GM19328 (cell line): Measurements from ENCODE around the gene TMEM150A.
"Not testable (repeated sequence)": the region's sequence is repeated elsewhere in the genome, so short reads cannot be mapped to it uniquely, and the experiment has no call there.

Source experiments
- ATAC-seq: cut with Tn5 transposase; IDR thresholded peaks from one replicate; pipeline ENCODE4 v1.9.1; 2021; ENCODE audit warnings: mild to moderate bottlenecking, moderate library complexity; ENCODE audit not compliant: unreplicated experiment

The TMEM150A gene, protein sequence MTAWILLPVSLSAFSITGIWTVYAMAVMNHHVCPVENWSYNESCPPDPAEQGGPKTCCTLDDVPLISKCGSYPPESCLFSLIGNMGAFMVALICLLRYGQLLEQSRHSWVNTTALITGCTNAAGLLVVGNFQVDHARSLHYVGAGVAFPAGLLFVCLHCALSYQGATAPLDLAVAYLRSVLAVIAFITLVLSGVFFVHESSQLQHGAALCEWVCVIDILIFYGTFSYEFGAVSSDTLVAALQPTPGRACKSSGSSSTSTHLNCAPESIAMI

DNA sequence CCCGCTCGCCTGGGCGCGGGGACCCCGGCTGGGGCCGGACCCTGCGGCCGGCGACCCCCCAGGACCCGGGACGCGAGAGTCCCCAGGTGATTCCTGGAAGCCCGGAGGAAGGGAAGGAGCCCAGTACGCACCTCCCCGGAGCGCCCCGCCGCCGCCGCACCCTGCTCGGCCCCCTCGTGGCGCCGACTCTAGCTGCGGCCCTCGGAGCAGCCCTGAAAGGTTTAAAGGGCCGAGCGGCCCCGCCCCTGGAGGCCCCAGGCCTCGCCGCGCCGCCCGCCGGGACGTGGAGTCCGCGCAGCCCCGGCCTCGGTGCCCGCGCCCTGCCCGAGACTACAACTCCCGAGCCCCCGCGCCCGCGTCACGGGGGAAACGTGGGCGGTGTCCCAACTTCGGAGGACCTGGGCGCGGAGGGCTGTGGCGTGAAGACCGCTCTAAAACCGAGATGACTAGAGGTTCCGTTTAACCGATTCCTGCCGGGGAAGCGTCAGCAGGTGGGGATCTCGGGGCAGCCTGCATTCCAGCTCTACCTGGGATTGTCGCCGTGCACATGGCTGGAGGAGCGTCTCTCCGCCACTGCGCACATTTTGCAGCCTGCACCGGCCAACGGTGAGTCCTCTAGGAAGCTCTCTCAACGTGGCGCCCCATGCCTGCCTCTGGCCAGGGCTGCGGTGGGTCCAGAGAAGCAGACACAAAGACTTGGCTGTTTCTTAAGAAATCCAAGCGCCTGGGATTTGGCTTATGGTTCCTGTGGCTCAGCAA, at the start of gene TMEM150A:
TMEM150A (minus strand) TSS at position 223 of the 759 bp plus-strand sequence. CDS start 750 bp downstream, outside the sequence.
- ATAC-seq = peak; percentile 97

DNA sequence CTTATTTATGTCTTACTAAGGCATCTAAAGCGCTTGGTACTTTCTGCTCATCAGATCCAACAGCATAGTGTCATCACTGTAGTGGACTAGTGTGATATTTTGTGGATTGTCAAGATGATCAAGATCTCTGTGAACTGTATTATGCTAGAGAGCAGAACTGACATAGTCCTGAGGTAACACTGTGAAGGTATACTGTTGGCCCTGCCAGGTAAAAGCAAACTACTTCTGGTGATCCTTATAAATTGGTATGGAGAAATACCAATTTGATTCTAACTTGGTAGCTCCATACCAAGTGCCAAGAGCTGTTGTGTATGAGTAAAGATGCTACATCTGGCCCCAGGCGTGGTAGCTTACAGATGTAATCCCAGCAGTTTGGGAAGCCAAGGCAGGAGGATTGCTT, 49.6 kb upstream of the TMEM150A start:
- ATAC-seq = no peak

DNA sequence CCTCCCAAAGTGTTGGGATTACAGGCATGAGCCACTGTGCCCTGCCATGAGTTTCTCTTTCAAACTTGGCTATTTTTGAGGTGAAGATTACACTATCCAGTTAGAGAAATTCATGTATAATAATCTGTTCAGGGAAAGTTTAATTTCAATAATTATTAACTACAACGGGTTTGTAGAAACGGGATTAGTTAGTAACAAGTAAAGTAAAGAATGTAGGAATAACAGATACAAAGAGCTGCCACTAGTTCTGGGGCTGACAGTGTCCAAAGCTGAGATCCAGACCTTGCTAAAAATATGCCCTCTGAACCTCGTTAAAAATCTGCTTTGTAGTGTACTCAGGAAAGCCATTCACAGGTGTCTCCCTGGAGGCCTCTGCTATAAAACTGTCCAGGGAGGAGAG, 48.6 kb upstream of the TMEM150A start:
- ATAC-seq = no peak

DNA sequence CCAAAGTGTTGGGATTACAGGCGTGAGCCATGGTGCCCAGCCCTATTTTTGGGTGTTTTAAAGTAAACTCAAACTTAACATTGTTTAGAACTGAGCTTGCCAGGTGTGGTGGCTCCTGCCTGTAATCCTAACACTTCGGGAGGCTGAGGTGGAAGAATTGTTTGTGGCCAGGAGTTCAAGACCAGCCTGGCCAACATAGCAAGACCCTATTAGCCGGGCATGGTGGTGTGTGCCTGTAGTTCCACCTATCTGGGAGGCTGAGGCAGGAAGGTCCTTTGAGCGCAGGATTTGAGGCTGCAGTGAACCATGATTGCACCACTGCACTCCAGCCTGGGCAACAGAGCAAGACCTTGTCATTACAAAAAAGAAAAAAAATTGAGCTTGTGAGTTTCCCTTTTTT, 48.0 kb upstream of the TMEM150A start:
- no peak for ATAC-seq

DNA sequence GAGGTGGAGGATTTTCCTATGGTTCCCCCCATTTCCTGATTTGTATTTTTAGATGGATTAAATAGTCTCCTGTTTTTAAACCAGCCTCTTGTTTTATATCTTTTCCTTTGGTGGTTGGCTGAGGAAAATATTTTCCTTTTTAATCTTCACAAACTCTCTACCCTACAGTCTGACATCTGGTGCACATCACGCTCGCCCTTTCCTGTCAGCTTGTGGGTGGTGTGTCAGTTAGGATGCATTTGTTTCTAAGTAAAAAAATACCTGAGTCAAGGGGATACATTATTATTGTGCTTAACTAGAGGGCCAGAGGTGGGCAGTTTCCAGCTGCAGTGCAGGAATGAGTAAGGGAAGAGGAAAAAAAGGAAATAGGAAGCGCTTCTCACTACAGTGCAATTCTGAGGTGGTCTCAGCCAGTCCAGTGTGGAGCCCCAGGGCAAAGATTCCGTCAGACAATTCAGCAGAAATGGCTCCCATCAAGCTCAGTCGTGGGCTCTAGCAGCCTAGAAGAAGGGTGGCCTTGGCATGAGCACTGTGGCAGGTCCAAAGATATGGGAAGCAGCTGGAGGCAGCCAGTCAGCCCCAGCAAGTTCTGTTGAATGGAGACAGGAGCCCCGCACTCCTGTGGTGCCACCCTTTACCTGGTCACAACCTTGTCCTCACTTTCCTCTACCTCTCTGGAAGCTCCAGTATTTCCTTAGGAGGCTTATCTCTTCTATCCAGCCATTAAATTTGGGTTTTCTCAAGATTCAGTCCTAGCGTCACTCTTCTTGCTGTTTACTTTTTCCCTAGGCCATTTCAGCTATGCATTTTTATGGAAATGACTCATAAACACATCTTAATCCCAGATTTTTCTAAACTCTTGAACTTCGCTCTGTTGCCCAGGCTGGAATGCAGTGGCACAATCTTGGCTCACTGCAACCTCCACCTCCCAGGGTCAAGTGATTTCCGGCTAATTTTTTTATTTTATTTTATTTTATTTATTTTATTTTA, 47.0 kb upstream of the TMEM150A start:
- no peak for ATAC-seq

DNA sequence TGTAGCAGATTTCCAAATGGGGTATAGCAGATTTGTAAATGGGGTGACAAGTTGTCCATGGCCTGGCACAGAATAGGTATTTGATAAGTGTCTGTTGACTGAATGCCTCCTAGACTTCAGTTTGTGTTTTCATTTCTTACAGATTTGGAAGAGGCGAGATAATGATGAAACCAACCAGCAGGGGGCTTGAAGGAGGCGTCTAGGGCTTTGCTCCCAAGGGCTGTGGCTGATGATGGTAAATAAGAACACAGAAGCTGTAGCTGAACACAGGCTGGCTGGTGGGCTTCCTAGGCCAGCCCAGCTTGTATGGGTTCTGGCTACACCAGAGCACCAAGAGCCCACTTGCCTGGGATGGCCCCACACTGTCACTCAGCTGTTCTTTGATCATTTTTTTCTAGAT, 46.1 kb upstream of the TMEM150A start:
- no peak for ATAC-seq

DNA sequence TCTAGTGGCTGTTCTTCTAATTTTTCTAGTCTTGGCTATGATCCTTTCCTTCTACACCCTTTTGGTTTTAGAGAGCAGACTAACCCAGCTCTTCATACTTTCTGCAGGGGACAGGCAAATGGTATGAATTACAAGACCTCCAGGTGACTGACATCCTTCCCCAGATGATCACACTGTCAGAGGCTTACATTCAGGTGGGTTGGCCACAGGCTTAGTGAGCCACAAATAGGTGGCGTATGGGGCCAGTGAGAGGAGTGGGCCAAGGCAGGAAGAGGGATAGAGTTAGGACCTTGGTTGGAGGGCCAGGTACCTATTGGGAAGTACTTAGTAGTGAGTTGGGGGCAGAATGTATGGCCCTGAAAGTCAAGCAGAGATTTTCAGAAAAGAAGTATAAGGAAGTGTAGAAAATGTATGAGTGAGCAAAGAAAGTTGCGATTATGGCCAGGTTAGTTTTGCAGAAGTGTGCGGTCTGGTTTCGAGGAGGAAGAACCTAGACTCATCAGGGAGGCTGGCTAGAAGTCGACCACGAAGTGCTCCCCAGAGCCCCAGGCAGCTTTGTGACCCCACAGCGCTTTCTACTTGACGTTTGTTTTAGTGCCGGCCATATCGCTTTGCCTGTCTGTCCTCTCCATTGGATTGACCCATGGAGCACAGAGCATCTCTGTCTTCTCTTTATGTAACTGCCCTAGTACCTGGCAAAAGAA, 45.5 kb upstream of the TMEM150A start:
- ATAC-seq = peak; percentile 65

DNA sequence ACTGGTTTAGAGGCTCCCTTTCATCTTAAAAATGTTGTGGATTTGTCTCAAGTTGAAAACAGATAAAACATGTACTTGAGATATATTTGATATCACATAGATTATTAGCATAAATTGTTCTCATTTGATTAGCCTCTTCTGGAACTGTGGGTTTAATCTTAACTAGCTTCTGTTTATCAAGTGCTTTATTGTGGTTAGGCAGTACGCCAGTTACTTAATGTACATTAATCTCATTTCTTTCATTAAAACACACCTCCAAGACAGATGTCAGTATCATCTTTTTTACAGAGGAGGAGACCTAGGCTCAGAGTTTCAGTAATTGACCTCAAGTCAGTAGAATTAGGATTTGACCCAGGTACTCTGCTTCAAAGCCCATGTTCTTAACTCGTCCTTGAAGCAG, 43.7 kb upstream of the TMEM150A start:
- ATAC-seq = no peak

DNA sequence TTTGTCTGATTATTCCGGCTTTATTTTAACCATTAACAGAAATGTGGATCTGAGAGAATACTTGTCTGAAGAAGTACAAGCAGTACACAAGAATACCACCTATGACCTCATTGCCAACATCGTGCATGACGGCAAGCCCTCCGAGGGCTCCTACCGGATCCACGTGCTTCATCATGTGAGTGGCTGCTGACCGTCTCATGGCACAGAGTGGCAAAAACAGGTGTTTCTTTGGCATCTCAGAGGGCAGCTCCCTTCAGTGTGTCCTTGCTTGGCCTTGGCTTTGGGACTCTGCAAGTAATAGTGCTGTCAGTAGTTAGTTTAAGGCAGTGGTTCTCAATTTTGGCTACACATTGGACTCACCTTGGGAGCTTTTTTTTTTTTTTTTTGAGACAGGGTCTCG, 42.4 kb upstream of the TMEM150A start:
- no peak for ATAC-seq

DNA sequence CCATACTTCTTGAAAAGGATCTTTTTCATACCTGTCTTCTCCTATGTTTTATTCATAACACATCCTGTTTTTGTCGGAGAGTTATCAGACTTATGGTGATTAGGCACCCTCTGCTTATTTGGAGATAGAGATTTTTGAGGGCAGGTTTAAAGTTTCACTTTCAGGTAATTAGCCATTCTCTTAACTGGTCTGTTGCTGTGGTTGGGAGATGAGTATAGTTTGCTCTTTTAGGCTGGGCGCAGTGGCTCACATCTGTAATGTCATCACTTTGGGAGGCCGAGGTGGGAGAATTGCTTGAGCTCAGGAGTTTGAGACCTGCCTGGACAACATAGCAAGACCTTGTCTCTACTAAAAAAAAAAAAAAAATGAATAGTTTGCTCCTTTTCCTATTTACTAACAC, 40.2 kb upstream of the TMEM150A start:
- ATAC-seq = no peak

DNA sequence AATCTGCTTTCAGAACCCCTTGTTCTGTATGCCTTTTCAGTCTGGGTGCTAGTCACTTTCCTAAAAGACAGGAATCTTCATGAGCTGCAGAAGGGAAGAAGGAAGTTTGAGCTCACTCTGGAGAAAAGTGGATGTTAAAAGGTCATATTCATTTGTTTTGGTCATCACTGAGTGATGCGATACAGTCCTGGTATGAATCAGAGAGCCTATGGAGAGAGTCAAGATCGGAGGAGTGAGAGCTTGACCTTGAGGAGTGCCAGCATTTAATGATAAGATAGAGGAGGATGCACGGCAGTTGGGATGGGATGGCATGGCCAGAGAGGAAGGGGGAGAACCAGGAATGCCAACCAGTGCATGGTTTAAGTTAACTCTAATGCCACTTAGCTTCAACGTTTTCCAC, 33.1 kb upstream of the TMEM150A start:
- no peak for ATAC-seq

DNA sequence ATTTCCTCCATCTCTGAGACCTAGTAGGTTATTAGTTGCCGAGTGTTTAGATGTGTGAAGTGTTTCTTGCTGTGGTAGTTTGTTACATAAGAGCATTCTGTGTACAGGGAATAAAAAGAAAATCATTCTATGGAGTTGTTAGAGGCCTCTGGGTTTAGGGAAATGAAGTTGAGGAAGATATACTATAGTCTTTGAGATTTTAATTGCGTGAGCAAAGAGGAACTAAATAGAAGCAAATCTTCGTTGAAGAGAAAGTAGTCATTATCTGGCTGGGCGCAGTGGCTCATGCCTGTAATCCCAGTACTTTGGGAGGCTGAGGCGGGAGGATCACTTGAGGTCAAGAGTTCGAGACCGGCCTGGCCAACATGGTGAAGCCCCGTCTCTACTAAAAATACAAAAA, 32.5 kb upstream of the TMEM150A start:
- ATAC-seq = no peak

DNA sequence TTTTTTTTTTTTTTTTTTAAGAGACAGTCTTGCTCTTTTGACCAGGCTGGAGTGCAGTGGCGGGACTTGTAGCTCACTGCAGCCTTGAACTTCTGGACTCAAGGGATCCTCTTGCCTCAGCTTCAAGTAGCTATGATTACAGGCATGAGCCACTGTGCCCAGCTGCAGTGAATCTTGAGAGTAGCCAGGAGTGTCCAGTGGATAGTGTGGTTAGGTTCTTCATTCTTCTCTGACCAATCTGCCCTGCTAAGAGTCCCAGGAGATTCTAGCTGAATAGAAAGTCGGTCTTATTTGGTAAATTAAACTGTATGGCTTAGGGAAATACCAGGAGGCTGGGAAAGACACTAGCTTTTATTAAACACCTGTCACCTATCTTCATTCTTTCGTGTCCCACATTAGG, 28.8 kb upstream of the TMEM150A start:
- no peak for ATAC-seq

DNA sequence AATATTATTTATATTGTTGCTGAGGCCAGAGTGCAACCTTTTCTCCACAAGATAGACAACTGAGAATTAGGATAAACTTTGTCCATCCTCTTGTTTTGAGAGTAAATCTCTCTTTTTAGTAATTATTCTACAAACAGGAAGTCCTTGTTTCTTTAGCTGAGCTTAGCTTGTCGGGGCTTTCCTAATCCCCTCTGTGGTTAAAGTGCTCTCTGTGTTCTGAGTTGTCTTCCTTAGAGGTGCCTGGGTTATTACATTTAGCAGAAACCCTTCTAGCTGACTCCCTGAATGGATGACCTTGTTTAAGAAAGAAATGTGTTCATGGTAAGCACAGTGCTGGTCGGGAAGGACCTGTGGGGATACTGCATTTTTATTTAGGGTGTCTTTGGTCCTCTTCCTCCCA, 26.2 kb upstream of the TMEM150A start:
- ATAC-seq = no peak

DNA sequence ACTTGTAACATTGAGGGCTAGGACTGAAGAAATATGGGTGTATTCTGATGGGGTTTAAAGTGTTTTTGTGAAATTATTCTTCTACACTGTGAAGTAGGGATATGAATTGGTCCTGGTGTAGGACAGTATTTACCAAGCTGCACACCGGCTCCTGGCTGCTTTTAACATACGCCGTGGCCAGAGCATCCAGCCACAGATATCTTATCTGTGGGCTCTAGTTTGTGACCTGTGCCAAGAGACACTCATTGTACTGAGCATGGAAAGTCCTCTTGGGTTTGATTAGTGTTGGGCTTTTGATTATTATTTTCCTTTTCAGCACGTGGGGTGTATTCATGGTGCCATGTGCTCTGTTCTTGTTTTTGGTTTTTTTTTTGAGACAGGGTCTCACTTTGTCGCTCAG, 21.5 kb upstream of the TMEM150A start:
- no peak for ATAC-seq

DNA sequence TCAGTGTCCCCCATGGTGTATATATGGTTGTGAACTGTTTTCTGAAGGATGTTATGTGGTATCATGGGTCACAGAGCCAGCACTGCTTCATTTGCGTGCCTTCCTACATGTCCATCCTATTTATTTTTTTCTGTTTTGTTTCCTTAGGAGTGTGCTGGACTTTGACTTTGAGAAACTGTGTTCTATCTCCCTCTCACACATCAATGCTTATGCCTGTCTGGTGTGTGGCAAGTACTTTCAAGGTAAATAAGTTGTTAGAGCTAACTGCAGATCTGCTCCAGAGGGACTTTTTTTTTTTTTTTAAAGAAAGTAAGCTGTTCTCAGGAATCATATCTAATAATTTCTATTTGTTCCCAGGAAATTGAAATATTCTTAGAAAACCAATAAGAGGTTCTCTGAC, 18.8 kb upstream of the TMEM150A start:
- no peak for ATAC-seq

DNA sequence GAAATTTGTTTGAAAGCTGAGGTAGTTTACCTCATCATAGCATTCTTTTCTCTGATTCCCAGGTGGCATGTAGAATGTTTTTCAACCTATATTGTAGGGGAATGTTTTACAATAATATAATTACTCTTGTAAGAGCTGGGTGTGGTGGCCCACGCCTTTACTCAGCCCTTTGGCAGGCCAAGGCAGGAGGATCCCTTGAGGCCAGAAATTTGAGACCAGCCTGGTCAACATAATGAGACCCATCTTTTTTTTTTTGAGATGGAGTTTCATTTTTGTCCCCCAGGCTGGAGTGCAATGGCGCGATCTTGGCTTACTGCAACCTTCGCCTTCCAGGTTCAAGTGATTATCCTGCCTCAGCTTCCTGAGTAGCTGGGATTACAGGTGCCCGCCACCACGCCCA, 17.1 kb upstream of the TMEM150A start:
- no peak for ATAC-seq

DNA sequence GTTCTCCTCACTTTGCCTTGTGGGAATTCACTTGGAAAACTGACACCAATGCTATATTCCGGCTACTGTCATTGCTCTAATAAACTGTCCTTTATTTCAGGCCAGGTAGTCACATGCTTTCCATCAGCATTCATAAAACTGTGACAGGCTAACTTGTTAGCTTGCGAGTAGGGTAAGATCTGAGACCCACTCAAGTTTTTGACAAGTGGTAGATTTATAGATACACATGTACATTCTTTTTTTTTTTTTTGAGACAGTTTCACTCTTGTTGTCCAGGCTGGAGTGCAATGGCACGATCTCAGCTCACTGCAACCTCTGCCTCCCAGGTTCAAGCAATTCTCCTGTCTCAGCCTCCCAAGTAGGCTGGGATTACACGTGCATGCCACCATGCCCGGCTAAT, 15.2 kb upstream of the TMEM150A start:
- ATAC-seq = not testable (repeated sequence)

DNA sequence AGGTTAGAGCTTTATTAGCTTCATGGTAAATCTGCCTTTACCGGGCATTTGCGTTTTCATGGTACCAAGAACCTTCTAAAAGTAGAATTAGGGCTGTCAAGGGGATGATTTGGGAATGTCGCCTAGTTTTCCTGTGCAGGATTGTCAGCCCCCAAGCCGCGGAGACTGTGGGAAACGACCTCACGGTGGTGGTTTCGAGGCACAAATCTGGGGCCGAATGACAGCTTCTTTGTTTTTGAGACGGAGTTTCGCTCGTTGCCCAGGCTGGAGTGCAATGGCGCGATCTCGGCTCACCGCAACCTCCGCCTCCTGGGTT, 12.9 kb upstream of the TMEM150A start:
- no peak for ATAC-seq

DNA sequence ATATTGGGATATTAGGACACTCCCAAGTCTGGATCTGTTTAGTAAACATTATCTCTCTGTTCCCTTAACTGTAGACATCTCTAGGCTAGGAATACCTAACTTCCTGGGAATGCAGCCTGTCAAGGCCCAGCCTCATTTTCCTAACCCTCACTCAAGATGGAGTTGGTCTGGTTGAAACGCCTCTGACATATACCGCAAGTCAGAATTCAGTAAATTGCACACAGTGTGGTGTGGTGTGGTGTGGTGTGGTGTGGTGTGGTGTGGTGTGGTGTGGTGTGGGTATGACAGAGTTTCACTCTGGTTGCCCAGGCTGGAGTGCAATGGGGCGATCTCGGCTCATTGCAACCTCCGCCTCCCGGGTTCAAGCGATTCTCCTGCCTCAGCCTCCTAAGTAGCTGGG, 12.3 kb upstream of the TMEM150A start:
- not testable (repeated sequence) for ATAC-seq
